ENCODE measurements around the gene NPFF. TPM values are rescaled to one million over a fixed set of nuclear protein-coding genes. Genes with fewer than 3 reads are reported as not detected.

The NPFF gene
- total RNA-seq, 2 donors from 2014 or later, result not detected

- Histone ChIP-seq H3K9ac (ENCODE audit: low read depth in 2 of 2, low read length in 2 of 2) (peak overlapping the region; percentile 82 to 83), H3K27me3 (no peaks in the 10 kb centered on the region), H3K27ac (peak overlapping the region; percentile 79), H3K9me3 (no peaks in the 10 kb centered on the region), H3K4me3 (peak overlapping the region; percentile 58), H3K4me1 (peaks cover 8% of the 10 kb centered on the region), H3K36me3 (no peaks in the 10 kb centered on the region)
- no peak for DNase-seq
- intact Hi-C loops (cut with DNase I), result no loop called here
- no peak for TF ChIP-seq CTCF (IDR thresholded peaks at IDR 0.05)
These were observed 13.5 kb downstream of the NPFF start for GRCh38 chr12:53493610-53494391.

- intact Hi-C loops (cut with DNase I), result no loop called here
- DNase-seq, result peak; percentile 94
- Histone ChIP-seq H3K27me3 (no peaks in the 10 kb centered on the region), H3K36me3 (no peaks in the 10 kb centered on the region), H3K4me1 (peaks cover 8% of the 10 kb centered on the region), H3K9ac (ENCODE audit: low read depth in 2 of 2, low read length in 2 of 2) (peak overlapping the region; percentile 82 to 83), H3K9me3 (no peaks in the 10 kb centered on the region), H3K27ac (peak overlapping the region; percentile 79), H3K4me3 (peak overlapping the region; percentile 58)
- TF ChIP-seq CTCF (IDR thresholded peaks at IDR 0.05), result no peak
These were observed 14.3 kb downstream of the NPFF start for GRCh38 chr12:53492830-53493609.

GRCh38 chr12:53492188-53492587, 15.1 kb downstream of the NPFF start:
- H3K4me1 ChIP-seq, result peaks cover 8% of the 10 kb centered on the region
- no peak for TF ChIP-seq CTCF (IDR thresholded peaks at IDR 0.05)
- H3K4me3 ChIP-seq, result peak overlapping the region; percentile 58
- H3K36me3 ChIP-seq, result no peaks in the 10 kb centered on the region
- intact Hi-C loops (cut with DNase I), result no loop called here
- no peak for DNase-seq
- no peaks in the 10 kb centered on the region for H3K9me3 ChIP-seq
- H3K27ac ChIP-seq, result peak overlapping the region; percentile 79
- no peaks in the 10 kb centered on the region for H3K27me3 ChIP-seq
- H3K9ac ChIP-seq (ENCODE audit: low read depth in 2 of 2, low read length in 2 of 2), result no peak overlapping the region

GRCh38 chr12:53489242-53489864, 17.9 kb downstream of the NPFF start:
- Histone ChIP-seq H3K36me3 (peaks cover 6% of the 10 kb centered on the region), H3K4me3 (no peak overlapping the region), H3K27me3 (no peaks in the 10 kb centered on the region), H3K27ac (no peak overlapping the region), H3K9me3 (no peaks in the 10 kb centered on the region), H3K9ac (ENCODE audit: low read depth in 2 of 2, low read length in 2 of 2) (no peak overlapping the region), H3K4me1 (peaks cover 5% of the 10 kb centered on the region)
- no peak for TF ChIP-seq CTCF (IDR thresholded peaks at IDR 0.05)
- no peak for DNase-seq
- intact Hi-C loops (cut with DNase I), result no loop called here

GRCh38 chr12:53486736-53487487, 20.4 kb downstream of the NPFF start:
- intact Hi-C loops (cut with DNase I), result no loop called here
- Histone ChIP-seq H3K27me3 (no peaks in the 10 kb centered on the region), H3K9me3 (no peaks in the 10 kb centered on the region), H3K9ac (ENCODE audit: low read depth in 2 of 2, low read length in 2 of 2) (no peak overlapping the region), H3K4me3 (no peak overlapping the region), H3K36me3 (peaks cover 6% of the 10 kb centered on the region), H3K4me1 (no peaks in the 10 kb centered on the region), H3K27ac (no peak overlapping the region)
- DNase-seq, result no peak
- TF ChIP-seq CTCF (IDR thresholded peaks at IDR 0.05), result no peak

Data from colonic mucosa (tissue), 4 donors.